Immature natural killer cell (primary cell): Measurements from ENCODE around the gene UBE3B. TPM values are rescaled to one million over a fixed set of nuclear protein-coding genes. Genes with fewer than 3 reads are reported as not detected.

ENCODE experiments used
- DNase-seq, 3 donors: peaks; one replicate each; pipeline ENCODE4 v3.0.0; 2022; ENCODE audit warnings: mixed read lengths in 1 of 3
- H3K27ac Mint-ChIP-seq, 6 donors: one replicate each; pipeline ENCODE4 v1.8.0; 2020; ENCODE audit warnings: mixed read lengths in 6 of 6, mild to moderate bottlenecking in 5 of 6, inconsistent platforms in 4 of 6, moderate library complexity in 3 of 6
- H3K27me3 Mint-ChIP-seq, 3 donors: one replicate each; pipeline ENCODE4 v1.8.0; 2020 to 2021; ENCODE audit warnings: low read depth in 3 of 3, mild to moderate bottlenecking in 3 of 3, mixed read lengths in 3 of 3, moderate library complexity in 3 of 3, inconsistent platforms in 1 of 3
- H3K36me3 Mint-ChIP-seq, 3 donors: one replicate each; pipeline ENCODE4 v1.8.0; 2020; ENCODE audit warnings: mixed read lengths in 3 of 3, inconsistent platforms in 2 of 3, mild to moderate bottlenecking in 2 of 3
- H3K4me1 Mint-ChIP-seq, 2 donors: one replicate each; pipeline ENCODE4 v1.8.0; 2020; ENCODE audit warnings: inconsistent platforms in 2 of 2, mild to moderate bottlenecking in 2 of 2, mixed read lengths in 2 of 2, moderate library complexity in 1 of 2
- H3K4me3 Mint-ChIP-seq, 5 donors: one replicate each; pipeline ENCODE4 v1.8.0; 2020; ENCODE audit warnings: mild to moderate bottlenecking in 5 of 5, mixed read lengths in 5 of 5, inconsistent platforms in 3 of 5, moderate library complexity in 3 of 5
- H3K9me3 Mint-ChIP-seq, 6 donors: one replicate each; pipeline ENCODE4 v1.8.0; 2020; ENCODE audit warnings: mild to moderate bottlenecking in 6 of 6, mixed read lengths in 6 of 6, inconsistent platforms in 4 of 6, moderate library complexity in 3 of 6
- polyA plus RNA-seq, 3 donors: library from polyadenylated mRNA; unstranded; fragments of 300-500 nt; fragmentation: Illumina TruSeq; gene quantifications; one replicate each; pipeline ENCODE4 v1.2.3, GENCODE V29; 2021

UBE3B gene
- polyA plus RNA-seq, 3 donors from 2014 or later, result 25.3 to 41.2 (median 34.2) TPM

GRCh38 chr12:109579639-109580038 is 102.2 kb downstream of the UBE3B start:
- Mint-ChIP-seq H3K27ac (no peak overlapping the region), H3K4me3 (no peak overlapping the region), H3K9me3 (no peaks in the 10 kb centered on the region), H3K27me3 (peaks cover 0 to 3% (median 0%) of the 10 kb centered on the region in 3 donors), H3K4me1 (peaks cover 5 to 10% of the 10 kb centered on the region in 2 donors), H3K36me3 (peaks cover 7 to 41% (median 9%) of the 10 kb centered on the region in 3 donors)
- no peak for DNase-seq

- H3K4me1 Mint-ChIP-seq, result peaks cover 2 to 4% of the 10 kb centered on the region in 2 donors
- no peak overlapping the region for H3K27ac Mint-ChIP-seq
- H3K9me3 Mint-ChIP-seq, result no peaks in the 10 kb centered on the region
- DNase-seq, result no peak
- H3K4me3 Mint-ChIP-seq, result no peak overlapping the region
- peaks cover 0 to 3% (median 0%) of the 10 kb centered on the region in 3 donors for H3K27me3 Mint-ChIP-seq
- H3K36me3 Mint-ChIP-seq, result peaks cover 7 to 41% (median 9%) of the 10 kb centered on the region in 3 donors
These were observed 102.8 kb downstream of the UBE3B start for GRCh38 chr12:109580272-109580671.

- Mint-ChIP-seq H3K4me1 (peaks cover 0 to 2% of the 10 kb centered on the region in 2 donors), H3K36me3 (peaks cover 7 to 41% (median 9%) of the 10 kb centered on the region in 3 donors), H3K4me3 (no peak overlapping the region), H3K27me3 (peaks cover 0 to 3% (median 0%) of the 10 kb centered on the region in 3 donors), H3K27ac (no peak overlapping the region), H3K9me3 (no peaks in the 10 kb centered on the region)
- DNase-seq, result no peak
These were observed 103.4 kb downstream of the UBE3B start for GRCh38 chr12:109580684-109581333.

GRCh38 chr12:109581334-109581691 is 103.9 kb downstream of the UBE3B start:
- no peaks in the 10 kb centered on the region for H3K9me3 Mint-ChIP-seq
- peaks cover 0 to 3% (median 0%) of the 10 kb centered on the region in 3 donors for H3K27me3 Mint-ChIP-seq
- DNase-seq, result no peak
- H3K36me3 Mint-ChIP-seq, result peaks cover 6 to 36% (median 7%) of the 10 kb centered on the region in 3 donors
- peaks cover 0 to 2% of the 10 kb centered on the region in 2 donors for H3K4me1 Mint-ChIP-seq
- H3K4me3 Mint-ChIP-seq, result no peak overlapping the region
- no peak overlapping the region for H3K27ac Mint-ChIP-seq

- DNase-seq, result no peak
- Mint-ChIP-seq H3K27ac (no peak overlapping the region), H3K36me3 (peaks cover 5 to 33% (median 6%) of the 10 kb centered on the region in 3 donors), H3K4me1 (peaks cover 0 to 2% of the 10 kb centered on the region in 2 donors), H3K9me3 (no peaks in the 10 kb centered on the region), H3K4me3 (no peak overlapping the region), H3K27me3 (peaks cover 0 to 3% (median 0%) of the 10 kb centered on the region in 3 donors)
These were observed 104.4 kb downstream of the UBE3B start for GRCh38 chr12:109581856-109582255.

GRCh38 chr12:109582636-109583035 is 105.2 kb downstream of the UBE3B start:
- H3K4me1 Mint-ChIP-seq, result peaks cover 0 to 2% of the 10 kb centered on the region in 2 donors
- H3K4me3 Mint-ChIP-seq, result no peak overlapping the region
- no peaks in the 10 kb centered on the region for H3K9me3 Mint-ChIP-seq
- peaks cover 0 to 31% (median 5%) of the 10 kb centered on the region in 3 donors for H3K36me3 Mint-ChIP-seq
- peaks cover 0 to 3% (median 0%) of the 10 kb centered on the region in 3 donors for H3K27me3 Mint-ChIP-seq
- H3K27ac Mint-ChIP-seq, result no peak overlapping the region
- DNase-seq, result no peak

- DNase-seq, result no peak
- H3K9me3 Mint-ChIP-seq, result no peaks in the 10 kb centered on the region
- H3K27me3 Mint-ChIP-seq, result peaks cover 0 to 2% (median 0%) of the 10 kb centered on the region in 3 donors
- no peak overlapping the region for H3K27ac Mint-ChIP-seq
- H3K36me3 Mint-ChIP-seq, result peaks cover 0 to 30% (median 3%) of the 10 kb centered on the region in 3 donors
- no peak overlapping the region for H3K4me3 Mint-ChIP-seq
- H3K4me1 Mint-ChIP-seq, result peaks cover 0 to 2% of the 10 kb centered on the region in 2 donors
These were observed 106.3 kb downstream of the UBE3B start for GRCh38 chr12:109583733-109584132.

Other genes starting within 250 kb of the UBE3B start
- not detected for gene FOXN4, start 168.3 kb upstream of the UBE3B start, polyA plus RNA-seq
- gene MYO1H, start 129.7 kb upstream of the UBE3B start, polyA plus RNA-seq, result not detected
- gene KCTD10, start 334 bp upstream of the UBE3B start, polyA plus RNA-seq, result 100 to 1,000 TPM in 2 of 3 donors, 10 to 100 TPM in 1; 59.7 to 204 (median 127) TPM
- 10 to 100 TPM; 25.6 to 61.6 (median 59.0) TPM for gene MMAB, start 95.9 kb downstream of the UBE3B start, polyA plus RNA-seq
- gene MVK, start 96.2 kb downstream of the UBE3B start, polyA plus RNA-seq, result 1 to 10 TPM; 3.4 to 4.9 (median 4.2) TPM
- gene FAM222A, start 236.2 kb downstream of the UBE3B start, polyA plus RNA-seq, result under 1 TPM in 2 of 3 donors, not detected in 1; 0.20 to 0.49 TPM